Left lung (tissue), 10 donors: ENCODE results near the gene RYR3. TPM values are rescaled to one million over a fixed set of nuclear protein-coding genes. Genes with fewer than 3 reads are reported as not detected.

Experiments used
- ATAC-seq: fragments of 200-7000 bp; cut with Tn5 transposase; one replicate; pipeline ENCODE4 v1.9.1; 2020; ENCODE audit warnings: moderate library complexity
- DNase-seq, 4 donors: peaks; one replicate each; pipeline ENCODE4 v3.0.0-alpha.2; 2013 to 2020
- H3K27ac ChIP-seq, 2 donors: fragments of 200-600 bp; sonication (generic) in 1 of 2; one replicate each; pipeline versions ENCODE4 v1.5.0 to v1.8.0; 2020 to 2021
- H3K27me3 ChIP-seq, 2 donors: fragments of 200-600 bp; sonication (generic) in 1 of 2; one replicate each; pipeline versions ENCODE4 v1.5.0 to v1.8.0; 2020 to 2021
- H3K36me3 ChIP-seq, 2 donors: fragments of 200-600 bp; sonication (generic) in 1 of 2; one replicate each; pipeline versions ENCODE4 v1.5.0 to v1.8.0; 2020 to 2021
- H3K4me1 ChIP-seq, 2 donors: fragments of 200-600 bp; one replicate each; pipeline ENCODE4 v1.8.0; 2021
- H3K4me3 ChIP-seq, 2 donors: fragments of 200-600 bp; sonication (generic) in 1 of 2; one replicate each; pipeline versions ENCODE4 v1.5.0 to v1.8.0; 2020 to 2021; ENCODE audit warnings: mild to moderate bottlenecking in 1 of 2
- H3K9me3 ChIP-seq, 2 donors: fragments of 200-600 bp; sonication (generic) in 1 of 2; one replicate each; pipeline versions ENCODE4 v1.5.0 to v1.8.0; 2020 to 2021
- CTCF ChIP-seq, 2 donors: fragments of 200-600 bp; sonication (generic) in 1 of 2; IDR thresholded peaks; one replicate each; pipeline versions ENCODE4 v1.5.0 to v1.8.0; 2021; ENCODE audit warnings: antibody characterized with exemption in 2 of 2
- intact Hi-C, 2 donors: fragments of 100-400 bp; cut with DNase I; formaldehyde crosslinking; loops; one replicate each; pipeline versions ENCODE4 v1.11.2 to v1.14.2; 2022
- polyA plus RNA-seq, 6 donors: library from polyadenylated mRNA; unstranded; fragments of 120-200 nt; gene quantifications; one replicate each; pipeline ENCODE4 v1.2.1, GENCODE V29; 2013; ENCODE audit not compliant: insufficient read length in 6 of 6
- total RNA-seq, 2 donors: library from RNA; stranded (reverse); fragmentation: NEBNext Ultra II Directional; extraction: Animal tissue kit (Norgen Biotek cat#: 25700); gene quantifications; one replicate each; pipeline ENCODE4 v1.2.1, GENCODE V29; 2021
- donor health status: DM: no; HTN: yes; CAD: no.
- donor health status: DM: no; HTN: no; CAD: no.

The RYR3 gene
- total and polyA plus RNA-seq, 8 donors: 0.24 to 12.6 (median 8.6) TPM

- no peaks in the 10 kb centered on the region for H3K27me3 ChIP-seq
- no peak overlapping the region for H3K4me3 ChIP-seq
- ATAC-seq: no peak
- intact Hi-C loops: no loop called here
- no peaks in the 10 kb centered on the region for H3K36me3 ChIP-seq
- DNase-seq: no peak
- no peak for TF ChIP-seq CTCF (IDR thresholded peaks at IDR 0.05)
- H3K4me1 ChIP-seq: no peaks in the 10 kb centered on the region
- H3K27ac ChIP-seq: no peak overlapping the region
- no peaks in the 10 kb centered on the region for H3K9me3 ChIP-seq
These were observed 474.6 kb downstream of the RYR3 start for GRCh38 chr15:33785366-33785765.

GRCh38 chr15:33788906-33789540, 478.3 kb downstream of the RYR3 start:
- DNase-seq: no peak

GRCh38 chr15:33794453-33794852, 483.7 kb downstream of the RYR3 start:
- ATAC-seq: no peak
- Histone ChIP-seq H3K4me1 (no peaks in the 10 kb centered on the region), H3K9me3 (no peaks in the 10 kb centered on the region), H3K4me3 (no peak overlapping the region), H3K36me3 (no peaks in the 10 kb centered on the region), H3K27ac (no peak overlapping the region), H3K27me3 (no peaks in the 10 kb centered on the region)
- no peak for TF ChIP-seq CTCF (IDR thresholded peaks at IDR 0.05)
- DNase-seq: no peak
- intact Hi-C loops: no loop called here

More at GRCh38 chr15:33788906-33789540, 478.3 kb downstream of the RYR3 start:
- Histone ChIP-seq H3K36me3 (no peaks in the 10 kb centered on the region), H3K9me3 (no peaks in the 10 kb centered on the region), H3K4me1 (no peaks in the 10 kb centered on the region), H3K27me3 (no peaks in the 10 kb centered on the region), H3K4me3 (no peak overlapping the region), H3K27ac (no peak overlapping the region)
- intact Hi-C loops: no loop called here
- peak; percentile 23 for ATAC-seq
- no peak for TF ChIP-seq CTCF (IDR thresholded peaks at IDR 0.05)

GRCh38 chr15:33795070-33795469, 484.3 kb downstream of the RYR3 start:
- intact Hi-C loops: no loop called here
- no peaks in the 10 kb centered on the region for H3K9me3 ChIP-seq

GRCh38 chr15:33797651-33798050, 486.9 kb downstream of the RYR3 start:
- Histone ChIP-seq H3K4me3 (no peak overlapping the region), H3K9me3 (no peaks in the 10 kb centered on the region), H3K4me1 (no peaks in the 10 kb centered on the region), H3K27me3 (no peaks in the 10 kb centered on the region), H3K36me3 (no peaks in the 10 kb centered on the region), H3K27ac (no peak overlapping the region)
- intact Hi-C loops: no loop called here
- peak in 2 of 4 donors; percentile 69 to 71 for DNase-seq
- no peak for TF ChIP-seq CTCF (IDR thresholded peaks at IDR 0.05)
- ATAC-seq: no peak

More at GRCh38 chr15:33795070-33795469, 484.3 kb downstream of the RYR3 start:
- no peaks in the 10 kb centered on the region for H3K27me3 ChIP-seq
- no peak for TF ChIP-seq CTCF (IDR thresholded peaks at IDR 0.05)
- no peak overlapping the region for H3K27ac ChIP-seq
- peak in 2 of 4 donors; percentile 22 to 51 for DNase-seq
- no peaks in the 10 kb centered on the region for H3K36me3 ChIP-seq
- H3K4me1 ChIP-seq: no peaks in the 10 kb centered on the region
- ATAC-seq: no peak
- no peak overlapping the region for H3K4me3 ChIP-seq
